Spleen (tissue), 7 donors: ENCODE data around the gene PPFIA1.

Source experiments
- CTCF ChIP-seq, 11 experiments: fragments of 200-600 bp in 7 of 11; fragments of 450-650 bp in 4 of 11; sonication (generic) in 4 of 11; IDR thresholded peaks in 8 of 11; conservative IDR thresholded peaks in 3 of 11; 1 replicate in 7 of 11; 2 replicates in 4 of 11; pipeline versions ENCODE4 v1.4.0 to v1.8.0; 2016 to 2021; ENCODE audit warnings: antibody characterized with exemption in 11 of 11, inconsistent platforms in 4 of 11, mild to moderate bottlenecking in 1 of 11
- POLR2A ChIP-seq, 3 donors: fragments of 450-650 bp; IDR thresholded peaks; one replicate each; pipeline ENCODE4 v1.5.1; 2017; ENCODE audit warnings: antibody characterized with exemption in 3 of 3, mild to moderate bottlenecking in 1 of 3
- POLR2AphosphoS5 ChIP-seq, 3 donors: sonication (generic); formaldehyde crosslinking; IDR thresholded peaks; one replicate each; pipeline ENCODE4 v1.5.1; 2017; ENCODE audit warnings: antibody characterized with exemption in 3 of 3
- donor health status: DM: no; HTN: no; CAD: no; lungs with moderate emphysema.
- donor health status: DM: no; HTN: no; CAD: no.
- donor health status: DM: no; HTN: no; CAD: no.

DNA sequence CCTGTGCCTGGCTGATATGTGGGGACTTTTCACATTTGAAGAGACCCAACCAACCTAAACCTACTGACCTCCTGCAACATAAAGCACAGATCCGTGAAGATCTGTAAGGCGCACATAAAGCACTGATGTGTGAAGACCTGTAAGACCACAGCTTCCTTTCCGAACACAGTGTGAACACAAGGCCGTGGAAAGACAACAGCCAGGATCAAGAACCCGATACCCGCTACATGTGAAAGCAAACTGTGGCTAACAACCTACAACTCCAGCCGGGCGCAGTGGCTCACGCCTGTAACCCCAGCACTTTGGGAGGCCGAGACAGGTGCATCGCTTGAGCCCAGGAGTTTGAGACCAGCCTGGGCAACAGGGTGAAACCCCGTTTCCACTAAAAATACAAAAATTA, 17.6 kb upstream of the PPFIA1 start:
- TF ChIP-seq POLR2A (IDR thresholded peaks at IDR 0.05) = no peak
- TF ChIP-seq CTCF (IDR thresholded peaks at IDR 0.05 in 8 of 11, conservative IDR thresholded peaks at IDR 0.05 in 3 of 11) = no peak
- no peak for TF ChIP-seq POLR2AphosphoS5 (IDR thresholded peaks at IDR 0.05)
